Neural cell (in vitro differentiated cells): ENCODE data around the gene ADARB1. TPM values are rescaled to one million over a fixed set of nuclear protein-coding genes. Genes with fewer than 3 reads are reported as not detected.

Source experiments
- H2AFZ ChIP-seq: fragments of 200-600, 300-800 bp; sonication (generic), shearing (Covaris generic); 2 replicates; pipeline ENCODE4 v1.6.0; 2014; ENCODE audit warnings: low read depth, mild to moderate bottlenecking, antibody characterized with exemption, low read length, moderate library complexity
- H3F3A ChIP-seq: fragments of 200-600 bp; shearing (Covaris generic); 2 replicates; pipeline ENCODE4 v1.6.1; 2016; ENCODE audit warnings: mild to moderate bottlenecking, moderate library complexity, mixed read lengths, antibody characterized with exemption, low read length; ENCODE audit not compliant: insufficient read depth, poor library complexity, severe bottlenecking
- H3K27ac ChIP-seq: fragments of 200-600, 300-800 bp; sonication (generic), shearing (Covaris generic); 2 replicates; pipeline ENCODE4 v1.5.1; 2014; ENCODE audit warnings: mild to moderate bottlenecking, low read length, moderate library complexity
- H3K27me3 ChIP-seq: fragments of 300-800, 200-600 bp; sonication (generic), shearing (Covaris generic); 2 replicates; pipeline ENCODE4 v1.6.0; 2014; ENCODE audit warnings: mild to moderate bottlenecking, low read depth, low read length, moderate library complexity; ENCODE audit not compliant: insufficient read depth
- H3K36me3 ChIP-seq: fragments of 300-800, 200-600 bp; sonication (generic), shearing (Covaris generic); 2 replicates; pipeline ENCODE4 v1.5.1; 2014; ENCODE audit warnings: mild to moderate bottlenecking, antibody characterized with exemption, low read length, moderate library complexity; ENCODE audit not compliant: insufficient read depth
- H3K4me2 ChIP-seq: fragments of 300-800, 200-600 bp; sonication (generic), shearing (Covaris generic); 2 replicates; pipeline ENCODE4 v1.6.0; 2014; ENCODE audit warnings: mild to moderate bottlenecking, low read length
- H3K4me3 ChIP-seq: fragments of 300-800, 200-600 bp; sonication (generic), shearing (Covaris generic); 2 replicates; pipeline ENCODE4 v1.5.1; 2014; ENCODE audit warnings: mild to moderate bottlenecking, low read length, moderate library complexity
- H3K79me2 ChIP-seq: fragments of 200-600 bp; shearing (Covaris generic); replicated peaks from 2 replicates; pipeline ENCODE4 v1.6.0; 2014; ENCODE audit warnings: mild to moderate bottlenecking, low read length, moderate library complexity; ENCODE audit not compliant: insufficient read depth
- H3K9ac ChIP-seq: fragments of 300-800, 200-600 bp; sonication (generic), shearing (Covaris generic); 2 replicates; pipeline ENCODE4 v1.6.1; 2016; ENCODE audit warnings: mild to moderate bottlenecking, low read length, mixed read lengths
- H3K9me2 ChIP-seq: fragments of 200-600 bp; shearing (Covaris generic); 2 replicates; pipeline ENCODE4 v1.6.1; 2016; ENCODE audit warnings: mild to moderate bottlenecking, low read length, mixed read lengths; ENCODE audit not compliant: insufficient read depth
- H3K9me3 ChIP-seq: fragments of 200-600, 300-800 bp; sonication (generic), shearing (Covaris generic); 2 replicates; pipeline ENCODE4 v1.6.1; 2016; ENCODE audit warnings: mild to moderate bottlenecking, mixed run types, low read length, moderate library complexity, mixed read lengths
- H4K20me1 ChIP-seq: fragments of 200-600 bp; shearing (Covaris generic); 2 replicates; pipeline ENCODE4 v1.6.1; 2016; ENCODE audit warnings: mild to moderate bottlenecking, mixed run types; ENCODE audit not compliant: insufficient read depth
- CTCF ChIP-seq: fragments of 450-650 bp; IDR thresholded peaks from 2 replicates; pipeline ENCODE4 v1.5.1; 2014; ENCODE audit warnings: antibody characterized with exemption, mild to moderate bottlenecking, moderate library complexity; ENCODE audit not compliant: poor library complexity, severe bottlenecking
- EP300 ChIP-seq: fragments of 450-650 bp; conservative IDR thresholded peaks from 2 replicates; pipeline ENCODE4 v1.6.1; 2014; ENCODE audit warnings: antibody characterized with exemption, mild to moderate bottlenecking, moderate library complexity; ENCODE audit not compliant: poor library complexity, severe bottlenecking
- EZH2 ChIP-seq: fragments of 200-600, 300-800 bp; shearing (Covaris generic), sonication (generic); IDR thresholded peaks from 2 replicates; pipeline ENCODE4 v1.6.1; 2014; ENCODE audit warnings: antibody characterized with exemption, low read length, borderline replicate concordance, mild to moderate bottlenecking; ENCODE audit not compliant: insufficient read depth, poor library complexity, severe bottlenecking
- MXI1 ChIP-seq: fragments of 450-650 bp; conservative IDR thresholded peaks from 2 replicates; pipeline ENCODE4 v1.6.1; 2014; ENCODE audit warnings: antibody characterized with exemption, mild to moderate bottlenecking; ENCODE audit not compliant: poor library complexity, severe bottlenecking
- POLR2AphosphoS5 ChIP-seq: IDR thresholded peaks from 2 replicates; pipeline ENCODE4 v1.6.1; 2012
- RAD21 ChIP-seq: fragments of 450-650 bp; conservative IDR thresholded peaks from 2 replicates; pipeline ENCODE4 v1.6.1; 2014; ENCODE audit warnings: antibody characterized with exemption, mild to moderate bottlenecking, moderate library complexity
- SMC3 ChIP-seq: fragments of 450-650 bp; conservative IDR thresholded peaks from 2 replicates; pipeline ENCODE4 v1.6.1; 2014; ENCODE audit warnings: antibody characterized with exemption, mild to moderate bottlenecking, moderate library complexity; ENCODE audit not compliant: poor library complexity
- TAF1 ChIP-seq: IDR thresholded peaks from 2 replicates; pipeline ENCODE4 v1.6.1; 2012; ENCODE audit warnings: low read depth
- polyA plus RNA-seq: library from polyadenylated mRNA; depleted of rRNA; stranded (reverse); fragments of >200 nt; gene quantifications from 2 replicates; pipeline ENCODE4 v1.2.3, GENCODE V29; 2014
- TF ChIP-seq, protein P1 (sequence below): IDR thresholded peaks from 2 replicates; pipeline ENCODE4 v1.6.1; 2012; ENCODE audit warnings: borderline replicate concordance

The ADARB1 gene
- polyA plus RNA-seq, 1 donor from 2014 or later: 8.9 TPM

GRCh38 chr21:45262041-45262581 lies 187.7 kb downstream of the ADARB1 start:
- Histone ChIP-seq H3K27me3 (no peaks in the 10 kb centered on the region), H3F3A (no peaks in the 10 kb centered on the region), H4K20me1 (no peaks in the 10 kb centered on the region), H3K9me3 (no peaks in the 10 kb centered on the region), H3K36me3 (no peaks in the 10 kb centered on the region), H3K4me2 (no peak overlapping the region), H2AFZ (no peak overlapping the region), H3K79me2 (no peaks in the 10 kb centered on the region), H3K27ac (no peak overlapping the region), H3K9me2 (no peaks in the 10 kb centered on the region), H3K4me3 (no peak overlapping the region), H3K9ac (no peak overlapping the region)
- no peak for TF ChIP-seq EZH2
- no peak for TF ChIP-seq CTCF
- no peak for TF ChIP-seq RAD21
- TF ChIP-seq EP300: no peak
- TF ChIP-seq, protein P1, sequence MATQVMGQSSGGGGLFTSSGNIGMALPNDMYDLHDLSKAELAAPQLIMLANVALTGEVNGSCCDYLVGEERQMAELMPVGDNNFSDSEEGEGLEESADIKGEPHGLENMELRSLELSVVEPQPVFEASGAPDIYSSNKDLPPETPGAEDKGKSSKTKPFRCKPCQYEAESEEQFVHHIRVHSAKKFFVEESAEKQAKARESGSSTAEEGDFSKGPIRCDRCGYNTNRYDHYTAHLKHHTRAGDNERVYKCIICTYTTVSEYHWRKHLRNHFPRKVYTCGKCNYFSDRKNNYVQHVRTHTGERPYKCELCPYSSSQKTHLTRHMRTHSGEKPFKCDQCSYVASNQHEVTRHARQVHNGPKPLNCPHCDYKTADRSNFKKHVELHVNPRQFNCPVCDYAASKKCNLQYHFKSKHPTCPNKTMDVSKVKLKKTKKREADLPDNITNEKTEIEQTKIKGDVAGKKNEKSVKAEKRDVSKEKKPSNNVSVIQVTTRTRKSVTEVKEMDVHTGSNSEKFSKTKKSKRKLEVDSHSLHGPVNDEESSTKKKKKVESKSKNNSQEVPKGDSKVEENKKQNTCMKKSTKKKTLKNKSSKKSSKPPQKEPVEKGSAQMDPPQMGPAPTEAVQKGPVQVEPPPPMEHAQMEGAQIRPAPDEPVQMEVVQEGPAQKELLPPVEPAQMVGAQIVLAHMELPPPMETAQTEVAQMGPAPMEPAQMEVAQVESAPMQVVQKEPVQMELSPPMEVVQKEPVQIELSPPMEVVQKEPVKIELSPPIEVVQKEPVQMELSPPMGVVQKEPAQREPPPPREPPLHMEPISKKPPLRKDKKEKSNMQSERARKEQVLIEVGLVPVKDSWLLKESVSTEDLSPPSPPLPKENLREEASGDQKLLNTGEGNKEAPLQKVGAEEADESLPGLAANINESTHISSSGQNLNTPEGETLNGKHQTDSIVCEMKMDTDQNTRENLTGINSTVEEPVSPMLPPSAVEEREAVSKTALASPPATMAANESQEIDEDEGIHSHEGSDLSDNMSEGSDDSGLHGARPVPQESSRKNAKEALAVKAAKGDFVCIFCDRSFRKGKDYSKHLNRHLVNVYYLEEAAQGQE: no peak
- no peak for TF ChIP-seq TAF1
- TF ChIP-seq SMC3: no peak
- TF ChIP-seq MXI1: no peak
- no peak for TF ChIP-seq POLR2AphosphoS5

DNA sequence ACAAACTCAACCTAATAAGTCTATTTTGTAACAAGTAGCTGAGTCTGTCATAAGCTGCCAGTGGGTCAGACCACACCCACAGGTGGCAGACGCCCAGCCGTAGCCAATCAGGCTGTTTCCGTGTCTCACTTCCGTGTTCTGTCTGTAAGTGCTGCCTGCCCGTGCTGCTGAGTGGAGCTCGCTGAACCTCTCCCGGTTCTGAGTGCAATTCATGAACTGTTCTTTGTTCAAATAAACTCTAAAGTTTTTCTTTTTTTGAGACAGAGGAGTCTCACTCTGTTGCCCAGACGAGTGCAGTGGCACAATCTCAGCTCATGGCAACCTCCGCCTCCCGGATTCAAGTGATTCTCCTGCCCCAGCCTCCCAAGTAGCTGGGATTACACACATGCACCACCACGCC lies 188.2 kb downstream of the ADARB1 start:
- no peak overlapping the region for H2AFZ ChIP-seq
- H3K9ac ChIP-seq: no peak overlapping the region
- no peaks in the 10 kb centered on the region for H3K9me3 ChIP-seq
- H4K20me1 ChIP-seq: no peaks in the 10 kb centered on the region
- no peaks in the 10 kb centered on the region for H3K79me2 ChIP-seq
- H3F3A ChIP-seq: no peaks in the 10 kb centered on the region
- no peak overlapping the region for H3K4me3 ChIP-seq
- H3K9me2 ChIP-seq: no peaks in the 10 kb centered on the region
- H3K4me2 ChIP-seq: no peak overlapping the region
- TF ChIP-seq CTCF (no peak), EZH2 (no peak), SMC3 (no peak), POLR2AphosphoS5 (no peak), MXI1 (no peak), EP300 (no peak), RAD21 (no peak), TAF1 (no peak)
- TF ChIP-seq, protein P1: no peak
- no peaks in the 10 kb centered on the region for H3K27me3 ChIP-seq
- no peaks in the 10 kb centered on the region for H3K36me3 ChIP-seq
- H3K27ac ChIP-seq: no peak overlapping the region
